PC-9 (cell line): ENCODE results near the gene MS4A4A.

ENCODE experiments used
- EZH2 ChIP-seq: fragments of 200-600 bp; sonication (generic); IDR thresholded peaks from 2 replicates; pipeline ENCODE4 v1.8.0; 2017; ENCODE audit warnings: antibody characterized with exemption, low read depth
- TF ChIP-seq, protein P1 (sequence below): fragments of 200-600 bp; sonication (generic); conservative IDR thresholded peaks from 2 replicates; pipeline ENCODE4 v1.6.1; 2017; ENCODE audit warnings: mixed run types, antibody characterized with exemption, mild to moderate bottlenecking, moderate library complexity

DNA sequence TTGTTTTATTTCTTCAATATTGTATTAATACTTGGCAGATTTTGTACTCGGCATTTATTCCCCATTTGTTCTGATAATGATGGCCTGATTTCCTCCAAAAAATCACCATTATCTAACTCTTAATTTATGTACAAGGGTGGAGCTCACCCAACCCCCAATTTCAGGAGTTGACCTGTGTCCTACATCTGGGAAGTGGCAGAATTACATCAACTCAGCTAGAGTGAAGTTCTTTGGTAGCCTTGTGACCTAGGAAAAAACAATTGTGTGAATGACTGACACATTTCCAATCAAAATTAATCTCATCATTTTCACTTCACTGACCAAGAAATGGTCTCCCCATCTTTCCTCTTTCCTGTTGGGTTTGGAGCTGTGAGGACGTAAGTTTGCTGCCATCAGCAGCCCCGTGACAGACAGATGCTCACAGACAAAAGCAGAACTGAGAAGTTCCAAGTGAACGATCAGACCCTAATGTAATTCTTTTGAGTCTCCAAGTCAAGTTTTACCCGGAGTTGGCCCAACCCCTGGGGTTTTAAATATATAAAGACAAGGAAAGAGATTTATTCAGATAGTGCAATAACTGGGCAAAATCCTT is 30.0 kb downstream of the MS4A4A start:
- TF ChIP-seq, protein P1, sequence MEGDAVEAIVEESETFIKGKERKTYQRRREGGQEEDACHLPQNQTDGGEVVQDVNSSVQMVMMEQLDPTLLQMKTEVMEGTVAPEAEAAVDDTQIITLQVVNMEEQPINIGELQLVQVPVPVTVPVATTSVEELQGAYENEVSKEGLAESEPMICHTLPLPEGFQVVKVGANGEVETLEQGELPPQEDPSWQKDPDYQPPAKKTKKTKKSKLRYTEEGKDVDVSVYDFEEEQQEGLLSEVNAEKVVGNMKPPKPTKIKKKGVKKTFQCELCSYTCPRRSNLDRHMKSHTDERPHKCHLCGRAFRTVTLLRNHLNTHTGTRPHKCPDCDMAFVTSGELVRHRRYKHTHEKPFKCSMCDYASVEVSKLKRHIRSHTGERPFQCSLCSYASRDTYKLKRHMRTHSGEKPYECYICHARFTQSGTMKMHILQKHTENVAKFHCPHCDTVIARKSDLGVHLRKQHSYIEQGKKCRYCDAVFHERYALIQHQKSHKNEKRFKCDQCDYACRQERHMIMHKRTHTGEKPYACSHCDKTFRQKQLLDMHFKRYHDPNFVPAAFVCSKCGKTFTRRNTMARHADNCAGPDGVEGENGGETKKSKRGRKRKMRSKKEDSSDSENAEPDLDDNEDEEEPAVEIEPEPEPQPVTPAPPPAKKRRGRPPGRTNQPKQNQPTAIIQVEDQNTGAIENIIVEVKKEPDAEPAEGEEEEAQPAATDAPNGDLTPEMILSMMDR = no peak
- TF ChIP-seq EZH2 = no peak
